GM21526 (cell line): Measurements from ENCODE around the gene TOLLIP.

Source experiments
- ATAC-seq: cut with Tn5 transposase; IDR thresholded peaks from one replicate; pipeline ENCODE4 v1.9.1; 2021; ENCODE audit warnings: moderate library complexity; ENCODE audit not compliant: unreplicated experiment, low FRiP score

Gene TOLLIP

GRCh38 chr11:1234771-1235305, 74.6 kb downstream of the TOLLIP start:
- no peak for ATAC-seq

GRCh38 chr11:1234054-1234720, 75.2 kb downstream of the TOLLIP start:
- no peak for ATAC-seq

- no peak for ATAC-seq
Observed at GRCh38 chr11:1233351-1234053, 75.9 kb downstream of the TOLLIP start.

- ATAC-seq: no peak
Observed at GRCh38 chr11:1232883-1233321, 76.5 kb downstream of the TOLLIP start.

- ATAC-seq: no peak
Observed at GRCh38 chr11:1232021-1232882, 77.2 kb downstream of the TOLLIP start.

- ATAC-seq: no peak
Observed at GRCh38 chr11:1231396-1232020, 77.9 kb downstream of the TOLLIP start.

GRCh38 chr11:1230456-1231395, 78.7 kb downstream of the TOLLIP start:
- no peak for ATAC-seq

GRCh38 chr11:1230121-1230455, 79.3 kb downstream of the TOLLIP start:
- no peak for ATAC-seq

- no peak for ATAC-seq
Observed at GRCh38 chr11:1229471-1230120, 79.8 kb downstream of the TOLLIP start.

GRCh38 chr11:1228921-1229451, 80.4 kb downstream of the TOLLIP start:
- ATAC-seq: no peak

GRCh38 chr11:1228101-1228821, 81.2 kb downstream of the TOLLIP start:
- no peak for ATAC-seq

- ATAC-seq: no peak
Observed at GRCh38 chr11:1227551-1228100, 81.8 kb downstream of the TOLLIP start.

GRCh38 chr11:1226986-1227550, 82.4 kb downstream of the TOLLIP start:
- no peak for ATAC-seq

- no peak for ATAC-seq
Observed at GRCh38 chr11:1226226-1226985, 83.0 kb downstream of the TOLLIP start.

- ATAC-seq: no peak
Observed at GRCh38 chr11:1225386-1226225, 83.8 kb downstream of the TOLLIP start.
